Measurements from ENCODE around the gene FAM193B.

The FAM193B gene

GRCh38 chr5:177554474-177555111 lies at the start of gene FAM193B:
Gene FAM193B (minus strand): TSS chr5:177554563. CDS start chr5:177554458, 105 bp downstream.
- DNase-seq: peak; percentile 5 to 70

- DNase-seq: no peak
These were observed 49.8 kb upstream of the FAM193B start for GRCh38 chr5:177604116-177604521.

GRCh38 chr5:177603631-177604030 lies 49.3 kb upstream of the FAM193B start:
- DNase-seq: no peak

GRCh38 chr5:177602458-177602830 lies 48.1 kb upstream of the FAM193B start:
- no peak for DNase-seq

- DNase-seq: no peak
These were observed 47.5 kb upstream of the FAM193B start for GRCh38 chr5:177601577-177602457.

- no peak for DNase-seq
These were observed 46.8 kb upstream of the FAM193B start for GRCh38 chr5:177601126-177601525.

- no peak for DNase-seq
These were observed 46.2 kb upstream of the FAM193B start for GRCh38 chr5:177600508-177601018.

- DNase-seq: peak in 1 of 2 experiments; percentile 24
These were observed 45.6 kb upstream of the FAM193B start, which contains the start of gene B4GALT7 for GRCh38 chr5:177599731-177600507. Gene B4GALT7 (plus strand): TSS chr5:177600132. CDS start chr5:177600211, 79 bp downstream.

GRCh38 chr5:177598477-177598876 lies 44.1 kb upstream of the FAM193B start:
- no peak for DNase-seq

- DNase-seq: no peak
These were observed 42.4 kb upstream of the FAM193B start for GRCh38 chr5:177596775-177597238.

GRCh38 chr5:177595991-177596774 lies 41.8 kb upstream of the FAM193B start:
- no peak for DNase-seq

- DNase-seq: no peak
These were observed 40.7 kb upstream of the FAM193B start for GRCh38 chr5:177595026-177595585.

- DNase-seq: no peak
These were observed 39.7 kb upstream of the FAM193B start for GRCh38 chr5:177594071-177594470.

- no peak for DNase-seq
These were observed 39.1 kb upstream of the FAM193B start for GRCh38 chr5:177593511-177593910.

- DNase-seq: no peak
These were observed 38.5 kb upstream of the FAM193B start for GRCh38 chr5:177592905-177593304.

GRCh38 chr5:177592010-177592834 lies 37.9 kb upstream of the FAM193B start, which contains the start of gene TMED9:
Gene TMED9 (plus strand): TSS chr5:177592203. CDS start chr5:177592215, 12 bp downstream.
- DNase-seq: peak; percentile 14 to 38

GRCh38 chr5:177591690-177592009 lies 37.3 kb upstream of the FAM193B start:
- no peak for DNase-seq

- no peak for DNase-seq
These were observed 36.0 kb upstream of the FAM193B start for GRCh38 chr5:177590406-177590805.

- no peak for DNase-seq
These were observed 34.1 kb upstream of the FAM193B start for GRCh38 chr5:177588413-177588909.

- no peak for DNase-seq
These were observed 24.0 kb upstream of the FAM193B start for GRCh38 chr5:177578316-177578715.

- DNase-seq: no peak
These were observed 21.8 kb upstream of the FAM193B start for GRCh38 chr5:177576169-177576568.

Data from cerebellar nuclear complex (tissue), 1 donor.